GM21528 (cell line): Measurements from ENCODE around the gene ATXN2.
"Not testable (repeated sequence)": the region's sequence is repeated elsewhere in the genome, so short reads cannot be mapped to it uniquely, and the experiment has no call there.

Source experiments
- ATAC-seq: cut with Tn5 transposase; IDR thresholded peaks from one replicate; pipeline ENCODE4 v1.9.1; 2021; ENCODE audit warnings: mild to moderate bottlenecking, moderate library complexity; ENCODE audit not compliant: unreplicated experiment, low FRiP score

Gene ATXN2

GRCh38 chr12:111600205-111600642 lies 1.1 kb upstream of the ATXN2 start:
- no peak for ATAC-seq

- ATAC-seq = peak; percentile 69
These were observed 514 bp upstream of the ATXN2 start for GRCh38 chr12:111599453-111600204.

DNA sequence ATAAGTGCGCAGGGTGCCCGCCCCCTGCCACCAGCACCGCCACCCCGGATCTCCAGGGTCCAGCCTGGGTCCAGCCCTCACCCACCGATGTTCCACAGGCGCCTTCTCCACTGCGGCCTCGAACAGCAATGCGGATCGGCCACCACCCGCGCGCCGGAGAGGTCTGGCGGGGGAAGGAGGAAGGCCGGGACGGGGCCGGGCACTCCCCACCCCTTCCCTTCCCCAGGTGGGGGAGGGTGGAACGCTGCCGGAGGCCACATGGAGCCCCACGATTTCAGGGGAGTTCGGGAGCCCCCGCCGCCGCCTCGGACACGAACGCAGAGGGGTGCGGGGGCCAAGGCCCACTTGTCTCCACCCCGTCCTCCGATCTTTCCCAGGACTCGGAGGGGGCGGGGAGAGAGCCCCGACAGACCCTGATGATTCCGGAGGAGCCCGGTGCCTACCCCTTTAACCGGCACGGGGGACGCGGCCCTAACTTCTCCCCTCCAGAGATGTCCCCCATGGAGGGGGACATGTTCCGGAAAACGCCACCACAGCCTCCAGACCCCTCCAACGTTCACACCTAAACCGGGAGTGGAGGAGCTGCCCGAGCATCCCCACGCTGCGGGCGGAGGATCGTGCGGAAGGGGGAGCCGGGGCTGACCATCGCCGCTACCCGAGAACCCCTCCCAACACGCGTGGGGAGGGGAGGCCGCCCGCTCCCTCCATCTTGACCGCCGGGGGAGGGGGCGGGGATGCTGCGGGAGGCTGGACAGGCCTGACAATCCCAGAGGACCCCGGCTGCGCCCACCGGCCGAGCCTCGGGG lies 1.1 kb downstream of the ATXN2 start:
- ATAC-seq = peak; percentile 26

DNA sequence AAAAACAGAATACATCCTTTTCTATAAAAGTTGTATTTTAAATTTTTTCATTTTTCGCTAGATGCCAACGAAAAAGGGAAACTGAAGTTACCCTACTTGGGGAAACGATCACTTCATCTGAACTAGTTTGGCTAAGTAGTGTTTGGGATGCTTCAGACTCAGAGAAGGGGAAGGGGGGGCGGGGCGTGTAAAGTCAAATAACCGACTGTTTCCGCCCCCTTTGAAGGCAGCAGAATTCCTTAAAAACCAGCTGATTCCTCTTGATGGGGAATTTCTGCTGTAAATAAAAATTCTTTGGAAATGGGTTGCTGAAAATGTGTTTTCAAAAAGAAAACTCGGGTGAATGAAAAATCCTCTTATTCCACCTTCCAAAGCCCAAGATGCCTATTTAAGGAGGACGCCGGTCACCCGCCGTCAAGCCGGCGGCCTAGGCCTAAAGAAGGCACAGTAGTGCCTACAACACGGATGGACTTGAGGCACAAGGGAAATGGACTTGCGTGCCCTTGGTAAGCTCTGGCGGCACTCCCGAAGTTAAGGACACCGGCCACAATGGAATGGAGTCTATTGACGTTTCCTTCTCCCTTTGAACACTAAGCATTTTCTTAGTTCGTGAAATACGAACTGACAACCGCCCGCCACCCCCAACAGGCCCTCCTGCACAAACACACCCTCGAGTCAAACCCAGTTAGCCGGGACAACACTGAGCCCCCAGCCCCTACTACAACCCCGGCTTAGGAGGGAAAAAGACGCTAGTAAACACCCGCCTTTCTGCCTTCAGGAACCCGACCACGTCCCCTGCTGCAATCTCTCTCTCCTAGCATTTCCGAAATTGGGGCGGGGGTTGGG lies 1.9 kb downstream of the ATXN2 start:
- ATAC-seq = no peak

- not testable (repeated sequence) for ATAC-seq
These were observed 3.7 kb downstream of the ATXN2 start for GRCh38 chr12:111595341-111595835.

- not testable (repeated sequence) for ATAC-seq
These were observed 7.6 kb downstream of the ATXN2 start for GRCh38 chr12:111591399-111592010.

- no peak for ATAC-seq
These were observed 8.6 kb downstream of the ATXN2 start for GRCh38 chr12:111590552-111590951.

DNA sequence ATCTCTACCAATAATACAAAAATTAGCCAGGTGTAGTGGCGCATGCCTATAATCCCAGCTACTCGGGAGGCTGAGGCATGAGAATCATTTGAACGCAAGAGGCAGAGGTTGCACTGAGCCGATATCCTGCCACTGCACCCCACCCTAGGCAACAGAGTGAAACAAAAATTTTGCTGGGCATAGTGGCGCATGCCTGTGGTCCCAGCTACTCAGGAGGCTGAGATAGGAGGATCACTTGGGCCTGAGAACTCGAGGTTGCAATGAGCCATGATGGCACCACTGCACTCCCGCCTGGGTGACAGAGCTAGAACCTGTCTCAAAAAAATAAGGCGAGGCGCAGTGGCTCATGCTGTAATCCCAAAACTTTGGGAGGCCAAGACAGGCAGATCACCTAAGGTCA lies 9.5 kb downstream of the ATXN2 start:
- no peak for ATAC-seq

- ATAC-seq = no peak
These were observed 11.1 kb downstream of the ATXN2 start for GRCh38 chr12:111588010-111588409.

- no peak for ATAC-seq
These were observed 12.1 kb downstream of the ATXN2 start for GRCh38 chr12:111586986-111587385.

DNA sequence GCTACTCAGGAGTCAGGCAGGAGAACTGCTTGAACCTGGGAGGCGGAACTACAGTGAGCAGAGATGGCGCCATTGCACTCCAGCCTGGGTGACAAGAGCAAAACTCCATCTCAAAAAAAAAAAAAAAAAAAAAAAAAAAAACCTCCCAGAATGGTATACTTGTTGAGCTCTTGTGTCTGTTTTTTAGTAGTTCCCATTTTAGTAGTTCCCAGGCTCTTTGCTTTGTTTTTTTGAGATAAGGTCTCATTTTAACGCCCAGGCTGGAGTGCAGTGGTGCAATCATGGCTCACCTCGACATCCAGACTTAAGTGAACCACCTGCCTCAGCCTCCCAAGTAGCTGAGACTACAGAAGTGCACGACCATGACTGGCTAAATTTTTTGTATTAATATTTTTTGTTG lies 13.4 kb downstream of the ATXN2 start:
- ATAC-seq = no peak

DNA sequence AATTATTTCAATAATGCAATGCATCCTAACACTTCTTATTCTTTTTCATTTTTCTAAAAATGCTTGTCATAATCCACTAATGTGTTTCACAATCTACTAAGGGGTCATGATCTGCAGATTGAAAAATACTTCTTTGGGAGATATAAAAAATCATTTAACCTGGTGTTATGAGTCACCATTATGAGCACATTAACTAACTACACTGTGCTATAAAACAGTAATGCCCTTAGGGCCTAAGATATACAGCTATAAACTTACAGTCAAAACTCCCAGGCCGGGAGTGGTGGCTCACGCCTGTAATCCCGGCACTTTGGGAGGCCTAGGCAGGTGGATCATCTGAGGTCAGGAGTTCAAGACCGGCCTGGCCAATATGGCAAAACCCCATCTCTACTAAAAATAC lies 14.2 kb downstream of the ATXN2 start:
- no peak for ATAC-seq

DNA sequence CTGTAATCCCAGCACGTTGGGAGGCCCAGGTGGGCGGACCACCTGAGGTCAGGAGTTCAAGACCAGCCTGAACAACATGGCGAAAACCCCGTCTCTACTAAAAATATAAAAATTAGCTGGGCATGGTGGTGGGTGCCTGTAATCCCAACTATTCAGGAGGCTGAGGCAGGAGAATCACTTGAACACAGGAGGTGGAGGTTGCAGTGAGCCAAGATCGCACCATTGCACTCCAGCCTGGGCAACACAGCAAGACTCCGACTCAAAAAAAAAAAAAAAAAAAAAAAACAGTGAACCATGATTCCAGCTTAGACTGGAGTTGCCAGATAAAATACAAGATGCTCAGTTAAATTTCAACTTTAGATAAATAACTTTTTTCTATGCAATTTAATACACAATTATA lies 15.6 kb downstream of the ATXN2 start:
- ATAC-seq = not testable (repeated sequence)

DNA sequence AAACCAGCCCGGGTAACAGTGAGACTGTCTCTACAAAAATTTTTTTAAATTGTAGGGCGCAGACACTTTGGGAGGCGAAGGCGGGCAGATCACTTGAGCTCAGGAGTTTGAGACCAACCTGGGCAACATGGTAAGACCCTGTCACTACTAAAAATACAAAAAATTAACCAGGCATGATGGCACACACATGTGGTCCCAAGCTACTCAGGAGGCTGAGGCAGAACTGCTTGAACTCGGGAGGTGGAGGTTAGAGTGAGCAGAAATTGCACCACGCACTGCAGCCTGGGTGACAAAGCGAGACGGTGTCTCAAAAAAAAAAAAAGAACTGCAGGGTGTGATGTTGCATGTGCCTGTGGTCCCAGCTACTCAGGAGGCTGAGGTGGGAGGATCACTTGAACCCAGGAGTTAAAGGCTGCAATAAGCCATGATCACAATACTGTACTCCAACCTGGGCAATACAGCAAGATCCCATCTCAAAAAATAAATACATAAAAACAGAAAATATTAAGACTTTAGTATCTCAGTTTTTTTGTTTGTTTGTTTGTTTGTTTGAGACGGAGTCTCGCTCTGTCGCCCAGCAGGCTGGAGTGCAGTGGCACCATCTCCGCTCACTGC lies 16.9 kb downstream of the ATXN2 start:
- no peak for ATAC-seq

DNA sequence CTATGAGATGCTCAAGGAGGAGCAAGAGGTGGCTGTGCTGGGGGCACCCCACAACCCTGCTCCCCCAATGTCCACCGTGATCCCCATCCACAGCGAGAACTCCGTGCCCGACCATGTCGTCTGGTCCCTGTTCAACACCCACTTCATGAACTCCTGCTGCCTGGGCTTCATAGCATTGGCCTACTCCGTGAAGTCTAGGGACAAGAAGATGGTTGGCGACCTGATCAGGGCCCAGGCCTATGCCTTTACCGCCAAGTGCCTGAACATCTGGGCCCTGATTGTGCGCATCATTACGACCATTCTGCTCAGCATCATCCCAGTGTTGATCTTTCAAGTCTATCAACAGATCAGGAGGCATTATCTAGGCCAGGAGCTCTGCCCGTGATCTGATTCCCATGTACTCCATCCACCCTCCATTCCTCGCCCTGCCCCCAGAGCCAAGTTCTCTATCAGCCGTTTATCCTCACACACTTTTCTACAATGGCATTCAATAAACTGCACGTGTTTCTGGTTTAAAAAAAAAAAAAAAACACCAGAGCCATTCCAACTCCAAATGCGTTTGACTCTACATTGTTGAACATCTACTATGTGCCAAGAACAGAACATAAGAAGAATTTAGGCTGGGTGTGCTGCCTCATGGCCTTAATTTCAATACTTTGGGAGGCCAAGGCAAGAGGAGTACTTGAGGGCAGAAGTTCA lies 17.5 kb downstream of the ATXN2 start:
- ATAC-seq = no peak

GRCh38 chr12:111580737-111581136 lies 18.4 kb downstream of the ATXN2 start:
- ATAC-seq = no peak

- ATAC-seq = no peak
These were observed 19.0 kb downstream of the ATXN2 start for GRCh38 chr12:111580119-111580425.

DNA sequence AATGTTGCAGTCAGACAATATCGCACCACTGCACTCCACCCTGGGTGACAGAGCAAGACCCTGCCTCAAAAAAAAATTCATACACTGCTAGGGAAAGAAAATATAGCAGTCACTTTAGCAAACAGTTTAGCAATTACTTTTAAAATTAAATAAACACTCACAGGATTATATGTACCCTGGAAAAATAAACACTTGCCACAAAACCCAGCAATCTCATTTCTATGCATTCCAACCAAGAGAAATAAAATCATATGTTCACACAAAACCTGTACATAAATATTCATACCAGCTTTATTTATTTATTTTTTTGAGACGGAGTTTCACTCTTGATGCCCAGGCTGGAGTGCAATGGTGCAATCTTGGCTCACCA lies 20.2 kb downstream of the ATXN2 start:
- ATAC-seq = no peak

GRCh38 chr12:111578276-111578970 lies 20.7 kb downstream of the ATXN2 start:
- no peak for ATAC-seq
